Activated naive CD4-positive, alpha-beta T cell treated with anti-CD3 and anti-CD28 coated beads, Interleukin-2, amount 50 U/mL, for 24 hours (primary cell): ENCODE measurements around the gene LHFPL3.

Experiments used
- H3K27ac Mint-ChIP-seq: one replicate; pipeline ENCODE4 v1.8.0; 2021; ENCODE audit warnings: mild to moderate bottlenecking, mixed read lengths
- H3K27me3 Mint-ChIP-seq: one replicate; pipeline ENCODE4 v1.8.0; 2021; ENCODE audit warnings: mixed read lengths
- H3K36me3 Mint-ChIP-seq: one replicate; pipeline ENCODE4 v1.8.0; 2021; ENCODE audit warnings: mixed read lengths
- H3K4me1 Mint-ChIP-seq: one replicate; pipeline ENCODE4 v1.8.0; 2021; ENCODE audit warnings: mixed read lengths
- H3K4me3 Mint-ChIP-seq: one replicate; pipeline ENCODE4 v1.8.0; 2021; ENCODE audit warnings: mild to moderate bottlenecking, mixed read lengths
- H3K9me3 Mint-ChIP-seq: one replicate; pipeline ENCODE4 v1.8.0; 2021; ENCODE audit warnings: mixed read lengths

LHFPL3 gene

DNA sequence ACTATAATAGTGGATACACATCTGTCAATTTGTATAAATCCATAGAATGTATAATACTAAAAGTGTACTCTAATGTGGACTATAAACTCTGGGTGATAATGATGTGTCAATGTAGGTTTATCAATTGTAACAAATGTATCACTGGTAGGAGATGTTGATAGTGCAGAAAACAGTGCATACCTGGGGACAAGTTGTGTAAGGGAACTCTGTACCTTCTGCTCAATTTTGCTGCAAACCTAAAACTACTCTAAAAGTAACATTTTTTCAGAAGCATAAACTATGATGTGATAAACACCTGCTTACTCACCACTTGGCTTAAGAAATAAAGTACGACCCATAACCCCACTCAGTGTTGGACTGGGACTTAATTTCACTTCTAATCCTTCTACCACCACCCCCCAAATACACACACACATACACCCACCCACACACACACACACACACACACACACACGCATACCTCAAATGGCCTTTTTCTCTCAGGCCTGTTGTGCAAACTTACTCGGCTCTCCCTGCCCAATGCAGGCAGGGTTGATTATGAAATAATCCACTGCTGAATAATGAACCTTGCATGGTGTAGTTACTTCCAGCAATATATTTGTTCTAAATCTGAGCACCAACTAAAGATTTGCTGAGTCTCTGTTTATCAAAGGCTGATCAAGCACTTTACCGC is 531.5 kb downstream of the LHFPL3 start:
- H3K36me3 Mint-ChIP-seq, result no peaks in the 10 kb centered on the region
- no peak overlapping the region for H3K4me3 Mint-ChIP-seq
- no peaks in the 10 kb centered on the region for H3K27me3 Mint-ChIP-seq
- peaks cover 15% of the 10 kb centered on the region for H3K4me1 Mint-ChIP-seq
- no peak overlapping the region for H3K27ac Mint-ChIP-seq
- no peaks in the 10 kb centered on the region for H3K9me3 Mint-ChIP-seq

DNA sequence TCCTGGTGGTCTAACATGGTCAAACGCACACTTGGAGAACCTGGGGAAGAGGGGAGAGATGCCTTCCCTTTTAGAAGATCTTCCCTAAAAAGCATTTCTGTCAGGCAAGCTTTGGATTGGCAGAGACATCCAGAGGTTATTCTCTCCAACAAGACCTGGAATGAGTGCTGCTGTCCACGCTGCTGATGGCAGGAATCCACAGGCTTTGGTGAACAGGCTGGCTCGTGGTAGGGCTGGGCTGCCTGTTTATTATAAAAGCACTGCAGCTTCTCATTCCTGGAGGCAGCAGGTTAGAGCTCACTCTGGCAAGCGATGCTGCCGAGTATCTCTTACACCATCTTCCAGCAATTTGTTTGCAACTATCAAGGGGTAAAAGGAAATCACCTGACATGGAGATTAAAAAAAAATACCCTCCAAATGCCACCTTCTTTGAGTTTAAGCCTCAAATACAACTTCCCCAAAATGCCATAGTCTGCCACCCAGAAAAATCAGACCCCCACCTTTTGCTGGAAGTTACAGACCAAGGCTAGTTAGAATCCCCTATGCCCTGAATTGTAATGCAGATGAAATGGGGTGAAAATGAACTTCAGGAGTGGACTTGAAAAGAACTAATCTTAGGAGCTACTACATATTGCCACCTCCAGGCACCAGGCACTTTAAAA is 533.5 kb downstream of the LHFPL3 start:
- Mint-ChIP-seq H3K27me3 (no peaks in the 10 kb centered on the region), H3K4me3 (no peak overlapping the region), H3K9me3 (no peaks in the 10 kb centered on the region), H3K36me3 (peaks cover 2% of the 10 kb centered on the region), H3K27ac (no peak overlapping the region), H3K4me1 (peaks cover 15% of the 10 kb centered on the region)

DNA sequence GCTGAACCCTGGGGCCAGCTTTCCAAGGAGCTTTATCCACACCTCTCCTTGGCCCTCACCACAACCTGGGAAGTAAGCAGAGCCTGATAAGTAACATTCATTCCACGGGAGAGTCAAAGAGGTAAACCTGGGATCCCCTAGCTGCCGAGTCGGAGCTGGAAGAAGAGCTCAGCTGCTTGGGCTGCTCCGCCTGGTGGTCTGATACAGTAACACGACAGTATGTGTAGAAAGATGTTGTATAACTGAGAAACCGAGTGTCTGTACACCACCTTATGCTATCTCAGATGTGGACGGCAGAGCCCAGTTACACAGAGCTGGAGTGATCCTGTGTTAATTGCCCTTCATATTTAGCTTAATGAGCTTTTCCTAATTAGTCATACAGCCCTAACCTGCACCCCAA is 534.3 kb downstream of the LHFPL3 start:
- Mint-ChIP-seq H3K4me1 (peaks cover 11% of the 10 kb centered on the region), H3K36me3 (peaks cover 2% of the 10 kb centered on the region), H3K27ac (no peak overlapping the region), H3K9me3 (no peaks in the 10 kb centered on the region), H3K27me3 (no peaks in the 10 kb centered on the region), H3K4me3 (no peak overlapping the region)

DNA sequence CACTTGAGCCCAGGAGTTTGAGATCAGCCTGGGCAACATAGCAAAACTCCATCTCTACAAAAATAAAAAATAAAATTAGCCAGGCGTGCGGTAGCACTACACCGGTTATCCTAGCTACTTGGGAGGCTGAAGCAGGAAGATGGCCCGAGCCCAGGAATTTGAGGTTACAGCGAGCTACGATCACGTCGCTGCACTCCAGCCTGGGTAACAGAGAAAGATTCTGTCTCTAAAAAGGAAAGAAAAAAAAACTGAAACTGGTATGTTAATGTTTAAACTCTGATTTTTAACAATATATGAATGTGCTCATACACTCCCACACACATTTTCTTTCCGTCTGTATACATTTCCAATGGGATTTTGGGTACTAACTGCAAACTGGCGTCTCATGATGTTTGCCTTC is 545.0 kb downstream of the LHFPL3 start:
- H3K27me3 Mint-ChIP-seq, result no peaks in the 10 kb centered on the region
- no peak overlapping the region for H3K4me3 Mint-ChIP-seq
- no peaks in the 10 kb centered on the region for H3K9me3 Mint-ChIP-seq
- H3K4me1 Mint-ChIP-seq, result peaks cover 6% of the 10 kb centered on the region
- no peak overlapping the region for H3K27ac Mint-ChIP-seq
- no peaks in the 10 kb centered on the region for H3K36me3 Mint-ChIP-seq

DNA sequence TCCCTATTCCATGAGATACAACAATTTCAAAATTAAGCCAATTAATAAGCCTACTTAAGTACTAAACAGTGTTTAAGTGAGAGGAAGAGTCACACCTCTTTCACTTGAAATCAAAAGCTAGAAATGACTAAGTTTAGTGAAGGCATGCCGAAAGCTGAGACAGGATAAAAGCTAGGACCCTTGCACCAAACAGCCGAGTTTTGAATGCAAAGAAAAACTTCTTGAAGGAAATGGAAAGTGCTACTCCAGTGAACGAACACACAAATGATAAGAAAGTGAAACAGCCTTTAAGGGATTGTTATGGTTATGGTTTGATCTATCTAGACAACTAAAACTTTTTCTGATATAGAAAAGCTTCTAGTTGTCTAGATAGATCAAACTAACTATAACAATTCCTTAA is 550.2 kb downstream of the LHFPL3 start:
- no peaks in the 10 kb centered on the region for H3K36me3 Mint-ChIP-seq

DNA sequence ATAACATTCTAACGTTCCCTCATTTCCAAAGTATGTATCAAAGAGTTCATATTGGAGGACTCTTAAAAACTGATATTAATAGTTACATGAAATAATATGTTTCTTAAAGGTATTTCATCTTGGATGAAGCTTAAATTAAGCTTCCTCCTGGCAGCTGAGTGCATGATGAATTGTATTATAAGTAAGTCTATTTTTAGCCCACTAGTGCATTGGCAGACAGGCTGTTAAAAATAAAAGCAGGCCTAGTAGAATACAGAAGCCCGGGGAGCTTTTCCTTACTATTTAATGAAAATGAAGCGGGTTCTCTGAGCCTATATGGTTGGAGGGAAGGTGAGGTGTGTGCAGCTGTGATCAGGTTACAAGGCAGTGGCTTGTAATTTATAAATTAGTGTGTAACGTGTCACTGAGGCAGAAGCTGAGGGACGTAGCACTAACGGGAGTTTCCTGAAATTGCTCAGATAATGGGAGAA is 554.9 kb downstream of the LHFPL3 start:
- Mint-ChIP-seq H3K4me1 (peaks cover 13% of the 10 kb centered on the region), H3K27me3 (no peaks in the 10 kb centered on the region), H3K9me3 (no peaks in the 10 kb centered on the region), H3K27ac (no peak overlapping the region), H3K4me3 (no peak overlapping the region), H3K36me3 (no peaks in the 10 kb centered on the region)

More for the DNA sequence above, 550.2 kb downstream of the LHFPL3 start:
- H3K27ac Mint-ChIP-seq, result peak overlapping the region; percentile 3
- H3K4me3 Mint-ChIP-seq, result peak overlapping the region; percentile 45
- H3K9me3 Mint-ChIP-seq, result no peaks in the 10 kb centered on the region
- peaks cover 15% of the 10 kb centered on the region for H3K4me1 Mint-ChIP-seq
- no peaks in the 10 kb centered on the region for H3K27me3 Mint-ChIP-seq

DNA sequence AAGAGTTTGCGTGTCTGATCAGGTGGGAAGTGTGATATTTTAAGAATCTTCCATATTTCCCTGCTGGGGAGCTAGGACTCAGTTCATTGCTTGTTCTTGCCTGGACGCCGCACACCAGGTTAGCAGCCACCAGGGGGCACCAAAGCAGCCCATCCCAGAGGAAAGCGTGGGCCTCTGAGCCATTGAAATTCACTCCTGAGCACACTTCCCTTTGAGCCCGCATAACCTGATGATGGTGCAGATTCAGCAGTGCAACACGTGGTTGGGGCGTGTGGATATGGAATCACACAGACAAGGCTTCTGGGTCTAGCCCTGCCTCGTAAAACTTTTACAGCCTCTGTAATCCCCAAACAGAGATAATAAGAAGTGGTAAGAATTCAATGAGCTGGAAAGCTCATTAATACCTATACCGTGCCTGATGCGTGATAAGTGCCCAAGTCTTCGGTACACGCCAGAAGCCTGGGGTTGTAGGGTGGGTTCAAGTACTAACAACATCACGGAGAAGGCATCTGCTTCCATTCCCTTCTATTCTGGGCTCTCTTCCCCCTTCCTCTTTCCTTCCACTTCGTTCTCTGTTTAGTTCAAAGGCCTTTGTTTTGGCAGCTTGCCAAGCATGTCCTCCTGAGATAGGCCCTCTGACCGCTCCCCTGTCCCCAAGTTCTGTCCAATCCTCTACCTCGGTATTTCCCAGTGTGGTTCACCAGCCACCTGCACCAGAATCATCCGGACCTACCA is 555.5 kb downstream of the LHFPL3 start:
- H3K4me3 Mint-ChIP-seq, result peak overlapping the region; percentile 11
- no peak overlapping the region for H3K27ac Mint-ChIP-seq
- H3K9me3 Mint-ChIP-seq, result no peaks in the 10 kb centered on the region
- no peaks in the 10 kb centered on the region for H3K27me3 Mint-ChIP-seq
- H3K4me1 Mint-ChIP-seq, result peaks cover 7% of the 10 kb centered on the region
- H3K36me3 Mint-ChIP-seq, result no peaks in the 10 kb centered on the region

DNA sequence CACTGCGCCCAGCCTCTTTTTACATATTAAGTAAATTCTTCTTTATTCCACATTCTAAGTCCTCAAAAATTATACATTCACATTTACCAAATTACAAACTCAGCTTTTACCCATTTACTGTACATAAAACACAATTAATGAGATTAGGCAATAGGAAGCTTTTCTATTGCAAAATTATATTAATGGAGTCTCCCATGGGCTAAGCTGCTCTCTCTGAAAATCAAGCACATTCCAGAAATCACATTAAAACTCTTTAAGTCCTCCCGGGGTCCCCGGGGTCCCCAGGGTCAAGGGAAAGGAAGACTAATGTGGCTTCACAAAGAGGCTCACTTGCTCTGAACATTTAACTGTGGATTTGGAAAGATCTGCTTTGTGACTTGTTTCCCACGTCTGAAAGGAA is 558.2 kb downstream of the LHFPL3 start:
- H3K36me3 Mint-ChIP-seq, result no peaks in the 10 kb centered on the region
- no peak overlapping the region for H3K27ac Mint-ChIP-seq
- no peaks in the 10 kb centered on the region for H3K27me3 Mint-ChIP-seq
- no peak overlapping the region for H3K4me3 Mint-ChIP-seq
- no peaks in the 10 kb centered on the region for H3K9me3 Mint-ChIP-seq
- H3K4me1 Mint-ChIP-seq, result peaks cover 6% of the 10 kb centered on the region

DNA sequence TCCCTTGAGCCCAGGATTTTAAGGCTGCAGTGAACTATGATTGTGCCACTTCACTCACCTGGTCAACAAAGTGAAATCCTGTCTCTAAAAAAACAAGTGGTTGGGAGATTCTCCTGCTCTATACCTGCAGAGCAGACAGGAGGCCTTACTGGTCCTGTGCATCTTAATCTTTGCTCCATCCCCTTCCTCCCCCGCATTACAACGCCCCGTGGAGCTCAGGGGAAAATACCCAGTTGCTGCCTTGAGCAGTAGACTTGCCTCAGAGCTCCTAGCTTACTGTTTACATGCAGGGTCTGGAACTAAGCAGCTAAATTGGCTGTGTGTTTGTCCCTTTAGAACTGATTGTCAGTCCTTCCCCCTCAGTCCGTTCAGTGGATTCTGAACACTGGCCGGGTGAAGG is 561.8 kb downstream of the LHFPL3 start:
- H3K4me3 Mint-ChIP-seq, result no peak overlapping the region
- no peaks in the 10 kb centered on the region for H3K9me3 Mint-ChIP-seq
- H3K27ac Mint-ChIP-seq, result no peak overlapping the region
- H3K27me3 Mint-ChIP-seq, result no peaks in the 10 kb centered on the region
- H3K36me3 Mint-ChIP-seq, result no peaks in the 10 kb centered on the region
- no peaks in the 10 kb centered on the region for H3K4me1 Mint-ChIP-seq

DNA sequence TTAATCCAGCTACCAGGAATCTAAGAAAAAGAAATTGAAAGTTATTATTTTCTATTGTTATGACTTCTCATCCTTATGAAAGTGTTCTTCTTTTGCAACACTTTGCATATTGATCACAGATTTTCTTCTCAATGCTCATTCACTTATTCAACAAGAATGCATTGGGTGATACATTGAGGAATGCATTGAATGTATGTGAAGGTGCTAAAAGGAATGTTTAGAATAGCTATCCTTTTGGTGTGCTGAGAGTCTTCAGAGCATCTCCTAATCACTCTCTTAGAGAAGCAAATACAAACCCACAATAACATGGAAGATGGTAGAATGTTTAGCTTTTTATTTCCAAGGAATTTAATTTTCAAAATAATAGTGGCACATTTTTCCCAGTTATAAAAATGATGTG is 563.5 kb downstream of the LHFPL3 start:
- no peaks in the 10 kb centered on the region for H3K36me3 Mint-ChIP-seq
- H3K4me1 Mint-ChIP-seq, result no peaks in the 10 kb centered on the region
- no peaks in the 10 kb centered on the region for H3K27me3 Mint-ChIP-seq
- H3K9me3 Mint-ChIP-seq, result no peaks in the 10 kb centered on the region
- no peak overlapping the region for H3K27ac Mint-ChIP-seq
- H3K4me3 Mint-ChIP-seq, result no peak overlapping the region

DNA sequence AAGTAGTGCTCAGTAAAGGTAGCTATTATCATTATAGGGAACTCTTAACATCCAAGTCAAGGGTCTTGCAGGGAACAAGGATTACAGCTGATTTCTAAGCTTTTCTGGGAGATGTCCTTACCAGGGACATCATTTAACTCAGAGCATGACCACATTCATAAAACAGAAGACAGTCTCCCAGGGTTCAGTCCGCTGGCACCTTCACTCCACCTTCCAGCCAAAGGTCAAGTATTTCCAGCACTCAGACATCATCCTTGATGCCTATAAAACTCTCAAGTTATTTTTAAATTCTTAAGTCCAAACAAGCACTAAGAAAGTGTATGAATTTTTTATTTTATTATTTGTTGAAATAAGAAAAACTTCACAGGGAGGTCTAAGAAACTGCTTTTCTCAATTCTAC is 565.9 kb downstream of the LHFPL3 start:
- Mint-ChIP-seq H3K36me3 (no peaks in the 10 kb centered on the region), H3K9me3 (no peaks in the 10 kb centered on the region), H3K4me3 (no peak overlapping the region), H3K27me3 (no peaks in the 10 kb centered on the region), H3K27ac (no peak overlapping the region), H3K4me1 (peaks cover 6% of the 10 kb centered on the region)

DNA sequence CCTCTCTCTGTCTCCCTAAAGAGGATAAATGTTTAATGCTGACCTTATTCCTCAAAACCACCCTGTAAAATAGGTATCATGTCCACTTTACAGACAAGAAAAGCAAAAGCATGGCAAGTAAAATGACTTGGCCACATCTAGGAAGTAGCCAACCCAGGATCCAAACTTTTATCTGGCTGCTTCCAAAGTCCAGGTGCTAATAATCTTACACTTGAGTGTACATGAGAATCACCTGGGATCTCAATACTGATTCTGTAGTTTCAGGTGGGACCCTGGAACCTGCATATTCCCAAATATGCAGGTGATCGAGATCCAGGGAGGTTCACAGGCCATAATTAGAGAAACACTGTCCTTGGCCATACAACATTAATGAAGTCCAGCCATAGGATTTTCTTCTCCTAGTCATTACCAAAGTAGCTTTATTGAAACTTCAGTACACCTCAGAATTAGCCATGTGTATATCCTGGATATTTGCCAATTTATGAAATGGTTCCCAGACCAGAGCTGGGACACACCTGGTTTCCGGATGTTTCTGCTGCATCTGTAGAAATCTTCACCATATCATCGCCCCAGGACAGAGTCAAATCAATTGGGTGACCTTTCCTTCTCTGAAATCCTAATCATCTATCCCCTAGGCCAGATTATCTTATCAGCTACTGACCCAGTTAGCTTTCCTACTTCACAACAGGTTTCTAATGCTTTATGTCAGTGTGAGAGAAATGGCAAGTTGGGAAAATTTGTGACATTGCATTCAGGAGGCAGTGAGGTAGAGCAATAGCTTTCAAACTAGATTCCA is 566.5 kb downstream of the LHFPL3 start:
- H3K4me1 Mint-ChIP-seq, result peaks cover 6% of the 10 kb centered on the region
- H3K27ac Mint-ChIP-seq, result no peak overlapping the region
- H3K36me3 Mint-ChIP-seq, result no peaks in the 10 kb centered on the region
- no peaks in the 10 kb centered on the region for H3K27me3 Mint-ChIP-seq
- no peaks in the 10 kb centered on the region for H3K9me3 Mint-ChIP-seq
- H3K4me3 Mint-ChIP-seq, result no peak overlapping the region

DNA sequence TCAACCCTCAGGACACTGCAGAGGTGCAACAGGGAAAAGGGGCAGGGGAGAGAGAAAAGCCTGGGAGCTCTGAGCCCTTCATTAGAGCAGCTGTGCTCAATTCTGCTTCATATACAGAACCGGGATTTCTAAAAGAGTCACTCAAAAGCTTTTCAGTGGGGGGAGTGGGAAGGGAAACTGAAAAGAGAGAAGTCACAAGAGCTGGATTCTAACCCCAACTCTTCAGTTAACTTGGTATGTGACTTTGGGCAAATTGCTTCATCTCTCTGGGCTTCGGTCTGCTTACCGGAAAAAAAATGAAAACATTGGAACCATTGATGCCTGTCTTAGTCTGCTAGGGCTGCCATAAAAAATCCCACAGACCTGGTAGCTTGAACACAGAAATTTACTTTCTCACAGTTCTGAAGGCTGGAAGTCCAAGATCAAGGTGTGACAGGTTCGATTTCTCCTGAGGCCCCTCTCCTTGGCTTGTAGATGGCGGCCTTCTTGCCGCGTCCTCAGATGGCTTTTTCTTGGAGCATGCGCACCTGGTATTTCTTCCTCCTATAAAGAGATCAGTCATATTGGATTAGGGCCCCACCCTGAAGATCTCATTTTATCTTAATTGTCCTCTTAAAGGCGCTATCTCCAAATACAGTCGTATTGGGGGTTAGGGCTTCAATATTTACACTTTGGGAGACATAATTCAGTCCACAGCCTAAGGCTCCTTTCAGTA is 567.3 kb downstream of the LHFPL3 start:
- no peaks in the 10 kb centered on the region for H3K27me3 Mint-ChIP-seq
- H3K27ac Mint-ChIP-seq, result no peak overlapping the region
- H3K36me3 Mint-ChIP-seq, result no peaks in the 10 kb centered on the region
- peaks cover 6% of the 10 kb centered on the region for H3K4me1 Mint-ChIP-seq
- no peaks in the 10 kb centered on the region for H3K9me3 Mint-ChIP-seq
- H3K4me3 Mint-ChIP-seq, result no peak overlapping the region

DNA sequence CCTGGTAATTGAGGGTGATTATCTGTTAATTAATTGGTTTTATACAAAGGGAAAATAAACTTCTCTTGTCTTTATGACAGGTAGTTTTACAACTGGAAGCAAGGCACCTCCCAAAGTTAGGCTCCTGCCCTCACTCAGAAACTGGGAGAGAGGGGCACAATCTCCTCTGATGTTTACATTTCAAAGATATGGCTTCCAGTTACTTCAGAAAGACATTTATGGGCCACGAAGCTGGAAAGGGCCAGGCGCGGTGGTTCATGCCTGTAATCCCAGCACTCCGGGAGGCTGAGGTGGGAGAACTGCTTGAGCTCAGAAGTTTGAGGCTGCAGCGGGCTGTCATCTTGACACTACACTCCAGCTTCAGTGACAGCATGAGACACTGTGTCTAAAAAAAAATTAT is 570.0 kb downstream of the LHFPL3 start:
- Mint-ChIP-seq H3K36me3 (no peaks in the 10 kb centered on the region), H3K4me1 (peaks cover 6% of the 10 kb centered on the region), H3K4me3 (no peak overlapping the region), H3K27ac (no peak overlapping the region), H3K9me3 (no peaks in the 10 kb centered on the region), H3K27me3 (peaks cover 2% of the 10 kb centered on the region)
